GM18867 (cell line): Measurements from ENCODE around the gene LRRTM4.

Source experiments
- ATAC-seq: cut with Tn5 transposase; IDR thresholded peaks from one replicate; pipeline ENCODE4 v1.9.1; 2021; ENCODE audit warnings: mild to moderate bottlenecking, moderate library complexity; ENCODE audit not compliant: unreplicated experiment

The LRRTM4 gene

GRCh38 chr2:77521931-77522470, at the start of gene LRRTM4:
LRRTM4 (minus strand) TSS chr2:77522376.
- no peak for ATAC-seq

GRCh38 chr2:77571545-77571944, 49.4 kb upstream of the LRRTM4 start:
- no peak for ATAC-seq

- ATAC-seq, result no peak
Observed at GRCh38 chr2:77567723-77568122, 45.5 kb upstream of the LRRTM4 start.

- ATAC-seq, result no peak
Observed at GRCh38 chr2:77566582-77566981, 44.4 kb upstream of the LRRTM4 start.

GRCh38 chr2:77566131-77566530, 44.0 kb upstream of the LRRTM4 start:
- no peak for ATAC-seq

GRCh38 chr2:77552956-77553355, 30.8 kb upstream of the LRRTM4 start:
- ATAC-seq, result no peak

- no peak for ATAC-seq
Observed at GRCh38 chr2:77538031-77538430, 15.9 kb upstream of the LRRTM4 start.

- no peak for ATAC-seq
Observed at GRCh38 chr2:77522888-77523287, 712 bp upstream of the LRRTM4 start.

GRCh38 chr2:77521548-77521891, 656 bp downstream of the LRRTM4 start:
- no peak for ATAC-seq

GRCh38 chr2:77520641-77521547, 1.3 kb downstream of the LRRTM4 start:
- ATAC-seq, result no peak

GRCh38 chr2:77519888-77520506, 2.2 kb downstream of the LRRTM4 start:
- ATAC-seq, result no peak

- ATAC-seq, result no peak
Observed at GRCh38 chr2:77519164-77519887, 2.9 kb downstream of the LRRTM4 start.

- no peak for ATAC-seq
Observed at GRCh38 chr2:77518311-77518710, 3.9 kb downstream of the LRRTM4 start.

GRCh38 chr2:77513191-77513590, 9.0 kb downstream of the LRRTM4 start:
- no peak for ATAC-seq

GRCh38 chr2:77512507-77512906, 9.7 kb downstream of the LRRTM4 start:
- no peak for ATAC-seq

- no peak for ATAC-seq
Observed at GRCh38 chr2:77508511-77508910, 13.7 kb downstream of the LRRTM4 start.

GRCh38 chr2:77507657-77508056, 14.5 kb downstream of the LRRTM4 start:
- no peak for ATAC-seq

GRCh38 chr2:77488141-77488540, 34.0 kb downstream of the LRRTM4 start:
- ATAC-seq, result no peak

GRCh38 chr2:77487074-77487803, 34.9 kb downstream of the LRRTM4 start:
- ATAC-seq, result no peak

- no peak for ATAC-seq
Observed at GRCh38 chr2:77484026-77484425, 38.1 kb downstream of the LRRTM4 start.

- ATAC-seq, result no peak
Observed at GRCh38 chr2:77479895-77480294, 42.3 kb downstream of the LRRTM4 start.
